NCI-H82 treated with DMSO at 0.1 percent for 48 hours (cell line): Measurements from ENCODE around the gene TGIF2LX.
"Not testable (repeated sequence)": the region's sequence is repeated elsewhere in the genome, so short reads cannot be mapped to it uniquely, and the experiment has no call there.

Experiments used
- DNase-seq: peaks from one replicate; lab custom pipeline; 2025; ENCODE audit not compliant: unreplicated experiment; lab: John Stamatoyannopoulos, UW

Gene TGIF2LX

GRCh38 chrX:89921665-89922064, at the start of gene TGIF2LX:
TSS of gene TGIF2LX (plus strand) at chrX:89921908. CDS start at chrX:89922086, 178 bp downstream.
- DNase-seq = not testable (repeated sequence)

DNA sequence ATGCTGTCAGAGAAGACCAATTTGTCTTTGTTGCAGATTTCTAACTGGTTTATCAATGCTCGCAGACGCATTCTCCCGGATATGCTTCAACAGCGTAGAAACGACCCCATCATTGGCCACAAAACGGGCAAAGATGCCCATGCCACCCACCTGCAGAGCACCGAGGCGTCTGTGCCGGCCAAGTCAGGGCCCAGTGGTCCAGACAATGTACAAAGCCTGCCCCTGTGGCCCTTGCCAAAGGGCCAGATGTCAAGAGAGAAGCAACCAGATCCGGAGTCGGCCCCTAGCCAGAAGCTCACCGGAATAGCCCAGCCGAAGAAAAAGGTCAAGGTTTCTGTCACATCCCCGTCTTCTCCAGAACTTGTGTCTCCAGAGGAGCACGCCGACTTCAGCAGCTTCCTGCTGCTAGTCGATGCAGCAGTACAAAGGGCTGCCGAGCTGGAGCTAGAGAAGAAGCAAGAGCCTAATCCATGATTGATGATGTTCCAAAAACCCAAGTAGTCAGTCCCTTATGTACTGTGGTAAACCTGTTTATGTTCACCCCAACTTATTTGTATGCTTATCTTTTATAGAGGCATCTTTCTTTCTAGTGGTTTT, 728 bp downstream of the TGIF2LX start:
- not testable (repeated sequence) for DNase-seq

DNA sequence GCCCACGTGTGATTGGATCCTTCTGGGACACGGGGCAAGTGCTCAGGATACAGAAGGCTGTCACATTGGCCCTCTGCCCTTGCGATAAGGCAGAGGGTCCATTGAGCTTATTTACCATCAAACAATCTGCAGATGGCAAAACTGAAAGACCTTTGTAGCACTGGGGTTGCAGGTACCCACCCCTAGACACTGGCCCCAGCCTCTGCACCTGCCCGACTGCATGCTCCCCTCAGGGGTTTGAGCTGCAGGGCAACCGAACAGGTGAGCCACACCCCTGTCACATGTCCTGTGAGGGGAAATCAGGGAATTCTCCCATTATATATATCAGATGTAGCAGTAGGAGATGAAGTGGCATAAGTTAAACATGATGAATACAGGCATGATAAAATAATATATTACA, 21.4 kb downstream of the TGIF2LX start:
- DNase-seq = not testable (repeated sequence)

DNA sequence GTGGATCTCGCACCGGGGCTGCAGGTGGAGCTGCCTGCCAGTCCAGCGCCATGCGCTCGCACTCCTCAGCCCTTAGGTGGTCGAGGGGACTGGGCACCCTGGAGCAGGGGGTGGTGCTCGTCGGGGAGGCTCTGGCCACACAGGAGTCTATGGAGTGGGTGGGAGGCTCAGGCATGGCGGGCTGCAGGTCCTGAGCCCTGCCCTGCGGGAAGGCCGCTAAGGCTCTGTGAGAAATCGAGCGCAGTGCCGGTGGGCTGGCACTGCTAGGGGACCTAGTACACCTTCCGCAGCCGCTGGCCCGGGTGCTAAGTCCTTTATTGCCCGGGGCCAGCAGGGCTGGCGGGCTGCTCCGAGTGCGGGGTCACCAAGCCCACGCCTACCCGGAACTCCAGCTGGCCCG, 43.9 kb downstream of the TGIF2LX start:
- DNase-seq = not testable (repeated sequence)
